ENCODE results near the gene HOTAIR.

DNA sequence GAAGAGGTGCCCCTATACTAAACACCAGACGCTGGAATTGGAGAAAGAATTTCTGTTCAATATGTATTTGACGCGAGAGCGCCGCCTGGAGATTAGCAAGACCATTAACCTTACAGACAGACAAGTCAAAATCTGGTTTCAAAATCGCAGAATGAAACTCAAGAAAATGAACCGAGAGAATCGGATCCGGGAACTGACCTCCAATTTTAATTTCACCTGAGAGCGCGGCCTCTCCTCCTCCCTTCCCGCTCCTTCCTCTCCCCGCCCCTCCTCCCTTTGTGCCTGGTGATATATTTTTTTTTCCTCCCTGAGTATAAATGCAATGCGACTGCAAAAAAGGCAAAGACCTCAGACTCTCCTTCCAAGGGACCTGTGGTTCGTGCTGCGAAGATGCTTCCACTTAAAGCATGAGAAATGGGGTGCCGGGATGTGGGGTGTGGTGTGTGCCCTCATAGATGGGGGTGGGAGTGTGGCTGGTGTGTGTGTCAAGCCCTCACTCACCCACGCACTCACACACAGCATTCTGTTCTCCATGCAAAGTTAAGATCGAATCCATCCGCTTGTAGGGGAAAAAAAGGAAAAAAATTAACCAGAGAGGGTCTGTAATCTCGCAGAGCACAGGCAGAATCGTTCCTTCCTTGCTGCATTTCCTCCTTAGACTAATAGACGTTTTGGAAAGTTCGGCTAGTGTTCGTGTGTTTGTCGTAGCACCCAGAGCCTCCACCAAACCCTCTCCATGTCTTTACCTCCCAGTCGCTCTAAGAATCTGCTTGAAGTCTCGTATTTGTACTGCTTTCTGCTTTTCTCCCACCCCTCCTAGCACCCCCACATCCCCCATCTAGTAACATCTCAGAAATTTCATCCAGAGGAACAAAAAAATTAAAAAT, 14.7 kb upstream of the HOTAIR start:
- peak; percentile 74 for TF ChIP-seq SMC3 (conservative IDR thresholded peaks at IDR 0.05; ENCODE audit: poor library complexity)
- peak; percentile 68 for TF ChIP-seq RAD21 (conservative IDR thresholded peaks at IDR 0.05)
- TF ChIP-seq, protein P1, sequence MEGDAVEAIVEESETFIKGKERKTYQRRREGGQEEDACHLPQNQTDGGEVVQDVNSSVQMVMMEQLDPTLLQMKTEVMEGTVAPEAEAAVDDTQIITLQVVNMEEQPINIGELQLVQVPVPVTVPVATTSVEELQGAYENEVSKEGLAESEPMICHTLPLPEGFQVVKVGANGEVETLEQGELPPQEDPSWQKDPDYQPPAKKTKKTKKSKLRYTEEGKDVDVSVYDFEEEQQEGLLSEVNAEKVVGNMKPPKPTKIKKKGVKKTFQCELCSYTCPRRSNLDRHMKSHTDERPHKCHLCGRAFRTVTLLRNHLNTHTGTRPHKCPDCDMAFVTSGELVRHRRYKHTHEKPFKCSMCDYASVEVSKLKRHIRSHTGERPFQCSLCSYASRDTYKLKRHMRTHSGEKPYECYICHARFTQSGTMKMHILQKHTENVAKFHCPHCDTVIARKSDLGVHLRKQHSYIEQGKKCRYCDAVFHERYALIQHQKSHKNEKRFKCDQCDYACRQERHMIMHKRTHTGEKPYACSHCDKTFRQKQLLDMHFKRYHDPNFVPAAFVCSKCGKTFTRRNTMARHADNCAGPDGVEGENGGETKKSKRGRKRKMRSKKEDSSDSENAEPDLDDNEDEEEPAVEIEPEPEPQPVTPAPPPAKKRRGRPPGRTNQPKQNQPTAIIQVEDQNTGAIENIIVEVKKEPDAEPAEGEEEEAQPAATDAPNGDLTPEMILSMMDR (IDR thresholded peaks at IDR 0.05; ENCODE audit: poor library complexity, severe bottlenecking), result peak; percentile 65
- TF ChIP-seq POLR2AphosphoS5 (IDR thresholded peaks at IDR 0.05), result no peak
- peak; percentile 52 for TF ChIP-seq EZH2 (IDR thresholded peaks at IDR 0.05; ENCODE audit: borderline replicate concordance, insufficient read depth, low read length, poor library complexity, severe bottlenecking)
- no peak for TF ChIP-seq TAF1 (IDR thresholded peaks at IDR 0.05; ENCODE audit: low read depth)
- no peak for TF ChIP-seq EP300 (conservative IDR thresholded peaks at IDR 0.05; ENCODE audit: poor library complexity, severe bottlenecking)
- no peak for TF ChIP-seq MXI1 (conservative IDR thresholded peaks at IDR 0.05; ENCODE audit: poor library complexity, severe bottlenecking)
- TF ChIP-seq, protein P2, sequence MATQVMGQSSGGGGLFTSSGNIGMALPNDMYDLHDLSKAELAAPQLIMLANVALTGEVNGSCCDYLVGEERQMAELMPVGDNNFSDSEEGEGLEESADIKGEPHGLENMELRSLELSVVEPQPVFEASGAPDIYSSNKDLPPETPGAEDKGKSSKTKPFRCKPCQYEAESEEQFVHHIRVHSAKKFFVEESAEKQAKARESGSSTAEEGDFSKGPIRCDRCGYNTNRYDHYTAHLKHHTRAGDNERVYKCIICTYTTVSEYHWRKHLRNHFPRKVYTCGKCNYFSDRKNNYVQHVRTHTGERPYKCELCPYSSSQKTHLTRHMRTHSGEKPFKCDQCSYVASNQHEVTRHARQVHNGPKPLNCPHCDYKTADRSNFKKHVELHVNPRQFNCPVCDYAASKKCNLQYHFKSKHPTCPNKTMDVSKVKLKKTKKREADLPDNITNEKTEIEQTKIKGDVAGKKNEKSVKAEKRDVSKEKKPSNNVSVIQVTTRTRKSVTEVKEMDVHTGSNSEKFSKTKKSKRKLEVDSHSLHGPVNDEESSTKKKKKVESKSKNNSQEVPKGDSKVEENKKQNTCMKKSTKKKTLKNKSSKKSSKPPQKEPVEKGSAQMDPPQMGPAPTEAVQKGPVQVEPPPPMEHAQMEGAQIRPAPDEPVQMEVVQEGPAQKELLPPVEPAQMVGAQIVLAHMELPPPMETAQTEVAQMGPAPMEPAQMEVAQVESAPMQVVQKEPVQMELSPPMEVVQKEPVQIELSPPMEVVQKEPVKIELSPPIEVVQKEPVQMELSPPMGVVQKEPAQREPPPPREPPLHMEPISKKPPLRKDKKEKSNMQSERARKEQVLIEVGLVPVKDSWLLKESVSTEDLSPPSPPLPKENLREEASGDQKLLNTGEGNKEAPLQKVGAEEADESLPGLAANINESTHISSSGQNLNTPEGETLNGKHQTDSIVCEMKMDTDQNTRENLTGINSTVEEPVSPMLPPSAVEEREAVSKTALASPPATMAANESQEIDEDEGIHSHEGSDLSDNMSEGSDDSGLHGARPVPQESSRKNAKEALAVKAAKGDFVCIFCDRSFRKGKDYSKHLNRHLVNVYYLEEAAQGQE (IDR thresholded peaks at IDR 0.05; ENCODE audit: borderline replicate concordance), result no peak
